Measurements from ENCODE around the gene MAP3K7CL. TPM values are rescaled to one million over a fixed set of nuclear protein-coding genes. Genes with fewer than 3 reads are reported as not detected.

Gene MAP3K7CL
- total RNA-seq, 4 donors from 2014 or later, result 1.6 to 2.8 (median 1.9) TPM

DNA sequence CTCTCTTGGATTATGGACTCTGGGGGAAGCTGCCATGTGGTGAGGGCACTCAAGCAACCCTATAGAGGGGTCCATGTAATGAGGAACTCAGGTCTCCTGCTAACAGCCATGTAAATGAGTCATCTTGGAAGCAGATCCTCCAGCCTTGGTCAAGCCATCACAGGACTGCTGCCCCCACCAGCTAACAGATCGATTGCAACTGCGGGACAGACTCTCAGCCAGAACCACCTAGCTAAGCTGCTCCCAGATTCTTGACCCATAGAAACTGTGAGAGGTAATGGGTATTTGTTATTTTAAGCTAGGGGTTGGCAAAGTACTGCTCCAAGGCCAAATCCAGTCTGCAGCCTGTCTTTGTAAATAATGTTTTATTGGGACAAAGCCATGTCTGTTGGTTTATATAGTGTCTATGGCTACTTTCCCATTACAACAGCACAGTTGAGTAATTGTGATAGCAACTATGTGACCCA is 27.6 kb upstream of the MAP3K7CL start:
- WGBS, result 75% methylated on average over 2 of the region's 2 CpGs
- no peak for DNase-seq (ENCODE audit: extremely low spot score)
- Histone ChIP-seq H3K27me3 (no peaks in the 10 kb centered on the region), H3K4me1 (no peaks in the 10 kb centered on the region), H3K36me3 (peaks cover 0 to 6% (median 0%) of the 10 kb centered on the region in 4 donors), H3K9me3 (no peaks in the 10 kb centered on the region), H3K27ac (replicated peaks in 1 of 4) (no peak overlapping the region), H3K4me3 (no peak overlapping the region)
- intact Hi-C loops (cut with DNase I), result no loop called here
- TF ChIP-seq, protein P1, sequence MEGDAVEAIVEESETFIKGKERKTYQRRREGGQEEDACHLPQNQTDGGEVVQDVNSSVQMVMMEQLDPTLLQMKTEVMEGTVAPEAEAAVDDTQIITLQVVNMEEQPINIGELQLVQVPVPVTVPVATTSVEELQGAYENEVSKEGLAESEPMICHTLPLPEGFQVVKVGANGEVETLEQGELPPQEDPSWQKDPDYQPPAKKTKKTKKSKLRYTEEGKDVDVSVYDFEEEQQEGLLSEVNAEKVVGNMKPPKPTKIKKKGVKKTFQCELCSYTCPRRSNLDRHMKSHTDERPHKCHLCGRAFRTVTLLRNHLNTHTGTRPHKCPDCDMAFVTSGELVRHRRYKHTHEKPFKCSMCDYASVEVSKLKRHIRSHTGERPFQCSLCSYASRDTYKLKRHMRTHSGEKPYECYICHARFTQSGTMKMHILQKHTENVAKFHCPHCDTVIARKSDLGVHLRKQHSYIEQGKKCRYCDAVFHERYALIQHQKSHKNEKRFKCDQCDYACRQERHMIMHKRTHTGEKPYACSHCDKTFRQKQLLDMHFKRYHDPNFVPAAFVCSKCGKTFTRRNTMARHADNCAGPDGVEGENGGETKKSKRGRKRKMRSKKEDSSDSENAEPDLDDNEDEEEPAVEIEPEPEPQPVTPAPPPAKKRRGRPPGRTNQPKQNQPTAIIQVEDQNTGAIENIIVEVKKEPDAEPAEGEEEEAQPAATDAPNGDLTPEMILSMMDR (IDR thresholded peaks at IDR 0.05), result no peak
- TF ChIP-seq POLR2A (IDR thresholded peaks at IDR 0.05; ENCODE audit: low read depth) (no peak), POLR2AphosphoS5 (IDR thresholded peaks at IDR 0.05) (no peak), EP300 (IDR thresholded peaks at IDR 0.05) (no peak)

DNA sequence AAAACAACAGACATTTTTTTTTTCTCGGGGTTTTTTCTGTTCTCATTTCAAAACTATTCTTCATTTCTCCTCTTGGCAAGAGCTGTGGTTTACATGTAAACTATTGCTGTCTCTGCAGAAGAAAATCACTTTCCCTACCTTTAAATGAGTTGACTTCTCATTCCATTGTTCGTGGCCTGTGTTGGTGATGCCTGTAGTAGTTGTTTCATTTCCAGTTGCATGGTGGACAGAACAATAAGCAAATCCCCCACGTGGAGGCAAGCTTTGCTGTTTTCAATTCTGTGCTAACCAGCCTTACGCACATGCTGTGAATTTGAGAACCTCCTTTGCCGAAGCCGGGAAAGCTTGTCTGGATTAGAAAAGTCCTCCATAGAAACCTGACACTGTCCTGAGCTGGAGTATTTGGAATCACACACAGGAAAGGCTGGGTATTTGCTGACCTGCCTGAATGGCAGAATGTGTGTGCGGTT is 26.2 kb upstream of the MAP3K7CL start:
- TF ChIP-seq POLR2A (IDR thresholded peaks at IDR 0.05; ENCODE audit: low read depth), result no peak
- TF ChIP-seq, protein P1 (IDR thresholded peaks at IDR 0.05), result no peak
- intact Hi-C loops (cut with DNase I), result no loop called here
- no peak for DNase-seq (ENCODE audit: extremely low spot score)
- Histone ChIP-seq H3K36me3 (peaks cover 0 to 6% (median 0%) of the 10 kb centered on the region in 4 donors), H3K27ac (replicated peaks in 1 of 4) (no peak overlapping the region), H3K27me3 (no peaks in the 10 kb centered on the region), H3K4me1 (no peaks in the 10 kb centered on the region), H3K4me3 (no peak overlapping the region), H3K9me3 (no peaks in the 10 kb centered on the region)
- 70% methylated on average over 7 of the region's 7 CpGs for WGBS

DNA sequence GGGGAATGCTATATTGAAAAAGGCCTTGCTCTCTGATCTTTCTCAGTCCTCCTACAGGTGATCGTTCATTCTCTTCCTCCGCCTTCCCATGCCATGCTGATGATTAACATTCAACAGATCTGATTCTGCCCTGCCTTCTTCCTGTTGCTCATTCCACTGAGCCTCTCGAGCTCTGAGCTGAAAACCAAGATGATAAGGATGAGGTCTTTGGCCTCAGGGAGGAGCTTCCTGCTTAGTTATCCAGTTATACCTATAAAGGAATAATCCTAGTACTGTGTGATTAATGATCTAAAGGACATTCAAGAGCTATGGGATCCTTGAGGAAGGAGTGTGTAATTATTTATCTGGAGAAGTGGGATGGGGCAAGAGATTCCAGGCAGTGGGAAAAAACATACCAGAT is 25.2 kb upstream of the MAP3K7CL start:
- H3K27ac ChIP-seq (replicated peaks in 1 of 4), result no peak overlapping the region
- no peaks in the 10 kb centered on the region for H3K4me1 ChIP-seq
- peaks cover 0 to 6% (median 0%) of the 10 kb centered on the region in 4 donors for H3K36me3 ChIP-seq
- no peaks in the 10 kb centered on the region for H3K27me3 ChIP-seq
- no peak overlapping the region for H3K4me3 ChIP-seq
- intact Hi-C loops (cut with DNase I), result no loop called here
- WGBS, result 80% methylated on average over 3 of the region's 3 CpGs
- H3K9me3 ChIP-seq, result no peaks in the 10 kb centered on the region
- TF ChIP-seq POLR2A (IDR thresholded peaks at IDR 0.05; ENCODE audit: low read depth) (no peak), POLR2AphosphoS5 (IDR thresholded peaks at IDR 0.05) (no peak), EP300 (IDR thresholded peaks at IDR 0.05) (no peak)
- DNase-seq (ENCODE audit: extremely low spot score), result no peak

DNA sequence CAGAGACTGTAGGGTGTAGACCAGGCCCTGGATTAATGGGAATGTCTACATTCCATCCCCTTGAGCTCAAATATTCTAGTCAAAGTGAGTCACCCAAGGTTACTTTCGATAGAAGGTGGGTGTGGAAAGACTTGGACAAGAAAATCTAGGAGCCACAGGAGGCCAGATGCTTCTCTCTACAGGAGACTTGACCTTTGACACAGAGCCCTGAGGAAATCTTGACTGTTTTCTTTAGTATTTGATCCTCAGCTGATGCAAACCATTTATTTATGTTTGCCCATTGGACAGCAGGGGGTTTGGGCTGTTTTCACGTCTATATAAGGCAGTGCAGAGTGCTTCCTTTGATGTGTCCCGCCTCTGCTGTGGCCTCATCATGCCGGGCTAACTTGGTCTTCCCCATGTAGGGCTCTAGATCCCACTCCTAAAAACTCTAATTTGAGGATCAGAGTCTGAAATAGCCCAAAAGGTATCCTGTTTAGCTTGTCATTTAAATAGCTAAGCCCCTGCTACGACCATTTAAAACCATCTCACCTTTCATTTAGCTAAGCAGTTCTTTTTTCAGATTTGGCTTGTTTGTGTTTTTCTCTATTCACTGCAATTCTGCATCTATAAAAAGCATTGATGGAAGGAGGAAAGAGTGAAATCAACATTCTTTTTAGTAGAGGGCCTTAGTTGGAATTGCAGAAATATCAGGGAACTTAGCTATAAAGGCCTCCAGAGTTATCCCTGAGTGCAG is 15.5 kb upstream of the MAP3K7CL start:
- no peak for DNase-seq (ENCODE audit: extremely low spot score)
- no peak for TF ChIP-seq EP300 (IDR thresholded peaks at IDR 0.05)
- TF ChIP-seq POLR2A (IDR thresholded peaks at IDR 0.05; ENCODE audit: low read depth), result no peak
- TF ChIP-seq POLR2AphosphoS5 (IDR thresholded peaks at IDR 0.05), result no peak
- TF ChIP-seq, protein P1 (IDR thresholded peaks at IDR 0.05), result no peak
- Histone ChIP-seq H3K27me3 (no peaks in the 10 kb centered on the region), H3K36me3 (no peaks in the 10 kb centered on the region), H3K4me1 (no peaks in the 10 kb centered on the region), H3K9me3 (no peaks in the 10 kb centered on the region), H3K4me3 (no peak overlapping the region), H3K27ac (replicated peaks in 1 of 4) (no peak overlapping the region)
- WGBS, result 80% methylated on average over 5 of the region's 5 CpGs
- intact Hi-C loops (cut with DNase I), result no loop called here

DNA sequence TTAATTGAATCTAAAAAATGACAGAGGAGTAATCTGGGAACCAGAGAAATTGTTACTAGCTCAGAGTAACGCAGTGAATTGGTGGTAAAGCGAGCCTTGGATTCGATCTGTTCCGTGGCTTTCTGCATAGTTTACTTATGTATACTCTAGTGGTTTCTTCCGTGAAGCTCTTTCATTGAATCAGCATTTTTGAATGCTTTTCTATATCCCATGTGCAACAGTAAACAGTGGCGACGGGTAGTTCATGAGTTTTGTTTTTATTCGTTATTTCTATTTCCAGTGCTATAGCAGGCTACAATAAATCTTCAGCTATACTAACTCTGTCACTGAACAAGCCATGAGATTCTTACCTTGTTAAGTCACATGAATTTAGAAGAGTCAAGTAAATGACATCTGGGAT is 14.5 kb upstream of the MAP3K7CL start:
- H3K27me3 ChIP-seq, result no peaks in the 10 kb centered on the region
- no peak for DNase-seq (ENCODE audit: extremely low spot score)
- WGBS, result 81% methylated on average over 8 of the region's 8 CpGs
- intact Hi-C loops (cut with DNase I), result no loop called here
- H3K4me1 ChIP-seq, result no peaks in the 10 kb centered on the region
- no peaks in the 10 kb centered on the region for H3K9me3 ChIP-seq
- H3K36me3 ChIP-seq, result no peaks in the 10 kb centered on the region
- no peak overlapping the region for H3K27ac ChIP-seq (replicated peaks in 1 of 4)
- H3K4me3 ChIP-seq, result no peak overlapping the region
- TF ChIP-seq EP300 (IDR thresholded peaks at IDR 0.05) (no peak), POLR2AphosphoS5 (IDR thresholded peaks at IDR 0.05) (no peak), POLR2A (IDR thresholded peaks at IDR 0.05; ENCODE audit: low read depth) (no peak)
- TF ChIP-seq, protein P1 (IDR thresholded peaks at IDR 0.05), result no peak
